ENCODE data around the gene SAP130.

- no peak for TF ChIP-seq CTCF (IDR thresholded peaks at IDR 0.05)
- no peak for TF ChIP-seq POLR2A (IDR thresholded peaks at IDR 0.05)
- no peak for TF ChIP-seq EP300 (IDR thresholded peaks at IDR 0.05)
Measured at GRCh38 chr2:128053331-128053730, 25.5 kb upstream of the SAP130 start.
